BLaER1 treated with 17β-estradiol and CSF1 and Interleukin-3, amounts not matched to agents 10 nM and 100 nM (cell line): ENCODE results near the gene P2RY13.

Source experiments
- H3K27ac ChIP-seq, 11 experiments: shearing (Covaris generic); formaldehyde crosslinking; 2 replicates each; pipeline ENCODE4 v1.8.1; 2022
- H3K27me3 ChIP-seq, 11 experiments: shearing (Covaris generic); formaldehyde crosslinking; 2 replicates each; pipeline ENCODE4 v1.8.1; 2022
- H3K36me3 ChIP-seq, 11 experiments: shearing (Covaris generic); formaldehyde crosslinking; 2 replicates each; pipeline ENCODE4 v1.8.1; 2022
- H3K4me1 ChIP-seq, 10 experiments: shearing (Covaris generic); formaldehyde crosslinking; 2 replicates each; pipeline ENCODE4 v1.8.1; 2022
- H3K4me2 ChIP-seq, 11 experiments: shearing (Covaris generic); formaldehyde crosslinking; 2 replicates each; pipeline ENCODE4 v1.8.1; 2022
- H3K4me3 ChIP-seq, 10 experiments: shearing (Covaris generic); formaldehyde crosslinking; 2 replicates each; pipeline ENCODE4 v1.8.1; 2022
- H3K9ac ChIP-seq, 11 experiments: shearing (Covaris generic); formaldehyde crosslinking; 2 replicates each; pipeline ENCODE4 v1.8.1; 2022
- H3K9me3 ChIP-seq, 11 experiments: shearing (Covaris generic); formaldehyde crosslinking; replicated peaks in 1 of 11; 2 replicates each; pipeline ENCODE4 v1.8.1; 2022
- H4K20me1 ChIP-seq, 11 experiments: shearing (Covaris generic); formaldehyde crosslinking; 2 replicates each; pipeline ENCODE4 v1.8.1; 2022
- Cebpa-rat ChIP-seq, 11 experiments: shearing (Covaris generic); IDR thresholded peaks; 2 replicates each; pipeline ENCODE4 v1.8.1; 2022

The P2RY13 gene

DNA sequence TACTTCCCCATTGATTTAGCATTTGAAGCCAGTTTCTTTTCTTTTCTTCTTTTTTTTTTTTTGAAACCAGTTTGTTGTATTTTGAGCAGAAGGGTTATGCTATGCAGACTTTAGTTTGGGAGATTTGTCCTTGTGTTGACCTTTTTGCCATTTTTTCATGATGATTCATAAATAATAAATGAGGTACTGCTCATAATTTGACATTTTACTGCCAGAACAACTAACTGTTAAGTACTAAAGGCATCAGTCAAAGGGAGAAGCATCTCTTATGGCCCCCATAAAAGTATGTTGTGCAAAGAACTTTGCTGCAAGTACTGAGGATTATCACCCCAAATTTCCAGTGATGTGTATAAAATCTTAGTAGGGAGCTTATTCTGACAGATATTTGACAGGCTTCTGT, 11.0 kb downstream of the P2RY13 start:
- H3K9ac ChIP-seq, result no peak overlapping the region
- no peak overlapping the region for H3K4me2 ChIP-seq
- H3K4me3 ChIP-seq, result no peak overlapping the region
- H3K4me1 ChIP-seq, result peaks cover 0 to 35% (median 0%) of the 10 kb centered on the region in 10 experiments; a peak in 6 of 20 replicates
- H3K27me3 ChIP-seq, result no peaks in the 10 kb centered on the region
- H4K20me1 ChIP-seq, result no peaks in the 10 kb centered on the region
- no peaks in the 10 kb centered on the region for H3K36me3 ChIP-seq
- H3K9me3 ChIP-seq, result no peaks in the 10 kb centered on the region
- no peak overlapping the region for H3K27ac ChIP-seq
- no peak for TF ChIP-seq Cebpa-rat (IDR thresholded peaks at IDR 0.05)

- Histone ChIP-seq H3K9me3 (no peaks in the 10 kb centered on the region), H3K4me1 (peaks cover 0 to 18% (median 0%) of the 10 kb centered on the region in 10 experiments; a peak in 5 of 20 replicates), H3K36me3 (no peaks in the 10 kb centered on the region), H3K4me3 (no peak within 1 kb of the TSS), H3K9ac (no peak within 1 kb of the TSS), H3K4me2 (no peak within 1 kb of the TSS), H3K27me3 (no peaks in the 10 kb centered on the region), H3K27ac (no peak within 1 kb of the TSS), H4K20me1 (no peaks in the 10 kb centered on the region)
- TF ChIP-seq Cebpa-rat (IDR thresholded peaks at IDR 0.05), result no peak
Measured at GRCh38 chr3:151316267-151316991, 12.9 kb downstream of the P2RY13 start, which contains the start of gene GPR87. TSS of gene GPR87 (minus strand) at chr3:151316820. CDS start at chr3:151300100, 16,720 bp downstream.

GRCh38 chr3:151315846-151316245, 13.5 kb downstream of the P2RY13 start:
- Histone ChIP-seq H3K4me2 (no peak overlapping the region), H3K36me3 (no peaks in the 10 kb centered on the region), H3K27me3 (no peaks in the 10 kb centered on the region), H3K9me3 (no peaks in the 10 kb centered on the region), H3K4me3 (no peak overlapping the region), H3K9ac (no peak overlapping the region), H3K4me1 (peaks cover 0 to 13% (median 0%) of the 10 kb centered on the region in 10 experiments; a peak in 5 of 20 replicates), H3K27ac (no peak overlapping the region), H4K20me1 (no peaks in the 10 kb centered on the region)
- TF ChIP-seq Cebpa-rat (IDR thresholded peaks at IDR 0.05), result no peak

GRCh38 chr3:151315136-151315535, 14.2 kb downstream of the P2RY13 start:
- H3K4me2 ChIP-seq, result no peak overlapping the region
- no peak for TF ChIP-seq Cebpa-rat (IDR thresholded peaks at IDR 0.05)

DNA sequence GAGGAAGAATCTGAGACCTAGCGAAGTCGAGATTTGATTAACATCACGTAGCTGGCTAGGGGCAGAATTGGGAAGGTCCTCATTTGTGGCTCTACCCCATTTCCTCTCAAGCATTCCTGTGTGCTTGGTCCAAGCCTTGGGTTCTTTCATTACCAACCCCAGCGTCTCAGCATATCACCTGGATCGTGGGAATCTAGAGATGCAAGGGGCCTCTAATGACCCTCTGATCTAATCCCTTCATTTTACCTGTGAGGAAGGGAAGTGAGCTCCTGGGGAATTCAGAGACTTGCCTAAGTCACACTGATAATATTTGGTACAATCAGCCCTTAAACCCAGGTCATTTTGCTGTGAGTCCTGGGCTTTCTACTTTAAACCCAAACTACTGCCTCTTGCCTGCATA, 14.8 kb downstream of the P2RY13 start:
- H3K4me1 ChIP-seq, result peaks cover 0 to 11% (median 0%) of the 10 kb centered on the region in 10 experiments; a peak in 4 of 20 replicates
- no peaks in the 10 kb centered on the region for H3K27me3 ChIP-seq
- H3K9ac ChIP-seq, result no peak overlapping the region
- H4K20me1 ChIP-seq, result no peaks in the 10 kb centered on the region
- H3K27ac ChIP-seq, result no peak overlapping the region
- no peak overlapping the region for H3K4me3 ChIP-seq
- no peak for TF ChIP-seq Cebpa-rat (IDR thresholded peaks at IDR 0.05)
- no peaks in the 10 kb centered on the region for H3K36me3 ChIP-seq
- H3K4me2 ChIP-seq, result no peak overlapping the region
- H3K9me3 ChIP-seq, result no peaks in the 10 kb centered on the region

More at GRCh38 chr3:151315136-151315535, 14.2 kb downstream of the P2RY13 start:
- no peak overlapping the region for H3K27ac ChIP-seq
- no peaks in the 10 kb centered on the region for H3K27me3 ChIP-seq
- no peak overlapping the region for H3K4me3 ChIP-seq
- H4K20me1 ChIP-seq, result no peaks in the 10 kb centered on the region
- no peak overlapping the region for H3K9ac ChIP-seq
- no peaks in the 10 kb centered on the region for H3K9me3 ChIP-seq
- no peaks in the 10 kb centered on the region for H3K36me3 ChIP-seq
- H3K4me1 ChIP-seq, result peaks cover 0 to 11% (median 0%) of the 10 kb centered on the region in 10 experiments; a peak in 4 of 20 replicates

DNA sequence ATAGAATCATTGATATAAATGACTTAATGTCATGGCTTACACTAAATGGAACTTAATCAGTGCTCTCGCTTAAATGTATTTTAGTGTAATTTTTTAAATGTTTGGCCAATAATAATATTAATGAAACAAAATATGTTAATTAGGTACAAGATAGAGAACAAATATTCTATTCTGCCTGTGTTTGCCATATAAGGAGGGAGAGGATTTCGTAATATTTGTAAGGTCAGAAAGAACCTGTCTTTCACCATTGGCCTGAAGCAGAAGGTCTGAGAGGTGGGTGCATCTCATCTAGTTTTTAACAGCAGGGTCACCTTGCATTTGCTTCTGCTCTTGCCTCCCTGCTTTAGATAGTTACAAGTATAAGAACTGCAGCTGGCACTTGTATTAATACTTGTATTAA, 15.2 kb downstream of the P2RY13 start:
- peaks cover 0 to 9% (median 0%) of the 10 kb centered on the region in 10 experiments; a peak in 4 of 20 replicates for H3K4me1 ChIP-seq
- H3K9me3 ChIP-seq, result no peaks in the 10 kb centered on the region
- no peak overlapping the region for H3K4me2 ChIP-seq
- peak in 1 of 11 experiments; percentile 20; a peak in 1 of 22 replicates for TF ChIP-seq Cebpa-rat (IDR thresholded peaks at IDR 0.05)
- H3K27me3 ChIP-seq, result no peaks in the 10 kb centered on the region
- H3K9ac ChIP-seq, result no peak overlapping the region
- H3K4me3 ChIP-seq, result no peak overlapping the region
- no peaks in the 10 kb centered on the region for H3K36me3 ChIP-seq
- H4K20me1 ChIP-seq, result no peaks in the 10 kb centered on the region
- H3K27ac ChIP-seq, result no peak overlapping the region

- no peak for TF ChIP-seq Cebpa-rat (IDR thresholded peaks at IDR 0.05)
- Histone ChIP-seq H3K27ac (no peak overlapping the region), H3K4me1 (no peaks in the 10 kb centered on the region; a peak in 1 of 20 replicates), H3K4me2 (no peak overlapping the region), H3K27me3 (no peaks in the 10 kb centered on the region), H3K4me3 (no peak overlapping the region), H3K9me3 (no peaks in the 10 kb centered on the region), H3K36me3 (no peaks in the 10 kb centered on the region), H3K9ac (no peak overlapping the region), H4K20me1 (no peaks in the 10 kb centered on the region)
Measured at GRCh38 chr3:151312972-151313371, 16.4 kb downstream of the P2RY13 start.

- H3K27ac ChIP-seq, result no peak overlapping the region
- H3K36me3 ChIP-seq, result no peaks in the 10 kb centered on the region
- H3K9me3 ChIP-seq, result no peaks in the 10 kb centered on the region
- no peaks in the 10 kb centered on the region for H4K20me1 ChIP-seq
- H3K4me2 ChIP-seq, result no peak overlapping the region
- no peaks in the 10 kb centered on the region for H3K27me3 ChIP-seq
- TF ChIP-seq Cebpa-rat (IDR thresholded peaks at IDR 0.05), result no peak
- no peak overlapping the region for H3K9ac ChIP-seq
- no peak overlapping the region for H3K4me3 ChIP-seq
- no peaks in the 10 kb centered on the region for H3K4me1 ChIP-seq
Measured at GRCh38 chr3:151309566-151309965, 19.8 kb downstream of the P2RY13 start.

- Histone ChIP-seq H3K27me3 (no peaks in the 10 kb centered on the region), H3K36me3 (no peaks in the 10 kb centered on the region), H3K27ac (no peak overlapping the region), H3K4me2 (no peak overlapping the region), H3K4me3 (no peak overlapping the region), H4K20me1 (no peaks in the 10 kb centered on the region), H3K9ac (no peak overlapping the region), H3K9me3 (no peaks in the 10 kb centered on the region), H3K4me1 (peaks cover 0 to 7% (median 0%) of the 10 kb centered on the region in 10 experiments; a peak in 1 of 20 replicates)
- no peak for TF ChIP-seq Cebpa-rat (IDR thresholded peaks at IDR 0.05)
Measured at GRCh38 chr3:151307583-151308488, 21.5 kb downstream of the P2RY13 start.
